ENCODE data around the gene DTNB. TPM values are rescaled to one million over a fixed set of nuclear protein-coding genes. Genes with fewer than 3 reads are reported as not detected.
A peak's percentile ranks its signal among the peaks of the same experiment; 100 is the strongest.

The DTNB gene
- total and polyA plus RNA-seq, 10 of the 15 experiments (the other 5 are each of a cell fraction or from before 2014, with no cell fraction given) = 4.5 to 30.6 (median 11.9) TPM

GRCh38 chr2:25602333-25602723, 71.0 kb downstream of the DTNB start (continued):
- TF ChIP-seq BHLHE40 (IDR thresholded peaks at IDR 0.05; ENCODE audit: borderline replicate concordance in 1 of 2, low read depth in 2 of 2, low read length in 1 of 2) (0 out of 4 replicates have a peak, but pooled peaks of 1 of the 2 experiments have one; percentile 2), TCF3 (IDR thresholded peaks at IDR 0.05; ENCODE audit: borderline replicate concordance, insufficient read depth, low read depth, low read length) (no peak), SMAD5 (IDR thresholded peaks at IDR 0.05; ENCODE audit: low read depth) (no peak), NFXL1 (IDR thresholded peaks at IDR 0.05; ENCODE audit: borderline replicate concordance) (no peak), NRF1 (conservative IDR thresholded peaks at IDR 0.05; ENCODE audit: low read depth, low read length) (no peak), NR2C1 (IDR thresholded peaks at IDR 0.05) (no peak), ZBTB11 (CRISPR knock-in tag; IDR thresholded peaks at IDR 0.05) (no peak), YY1 (IDR thresholded peaks at IDR 0.05; ENCODE audit: low read depth, low read length) (no peak), PBX3 (IDR thresholded peaks at IDR 0.05; ENCODE audit: insufficient replicate concordance, low read depth, low read length) (no peak), SRF (IDR thresholded peaks at IDR 0.05; ENCODE audit: low read depth in 2 of 2, low read length in 2 of 2) (no peak), POLR2AphosphoS5 (IDR thresholded peaks at IDR 0.05; ENCODE audit: low read length) (no peak), POLR2A (IDR thresholded peaks at IDR 0.05; ENCODE audit: low read depth, low read length) (no peak), ZNF384 (IDR thresholded peaks at IDR 0.05; ENCODE audit: borderline replicate concordance, low read depth, low read length) (no peak)

Data from GM12878 (cell line).